Stimulated activated CD8-positive, alpha-beta memory T cell treated with anti-CD3 and anti-CD28 coated beads, Interleukin-7, amount 100 ng/mL, for 48 hours (primary cell): ENCODE data around the gene LAG3.

Experiments used
- DNase-seq, 2 donors: peaks; one replicate each; pipeline ENCODE4 v3.0.0-alpha.2; 2020; ENCODE audit warnings: low read depth in 1 of 2; ENCODE audit errors: extremely low read depth in 1 of 2

LAG3 gene

GRCh38 chr12:6752921-6753771, 19.2 kb upstream of the LAG3 start, which contains the start of gene MLF2:
Gene MLF2 (minus strand): TSS chr12:6753141. CDS start chr12:6752334, 807 bp downstream.
- DNase-seq: peak; percentile 93 to 98

- DNase-seq: no peak
Observed at GRCh38 chr12:6753772-6754356, 18.5 kb upstream of the LAG3 start.

- no peak for DNase-seq
Observed at GRCh38 chr12:6754411-6754810, 17.9 kb upstream of the LAG3 start.

GRCh38 chr12:6757028-6757690, 15.2 kb upstream of the LAG3 start:
- DNase-seq: no peak

- no peak for DNase-seq
Observed at GRCh38 chr12:6758506-6759095, 13.7 kb upstream of the LAG3 start.

- DNase-seq: no peak
Observed at GRCh38 chr12:6759741-6760140, 12.6 kb upstream of the LAG3 start.

GRCh38 chr12:6763380-6763779, 8.9 kb upstream of the LAG3 start:
- no peak for DNase-seq

- DNase-seq: peak in 1 of 2 donors; percentile 65
Observed at GRCh38 chr12:6764011-6764828, 8.1 kb upstream of the LAG3 start.

GRCh38 chr12:6765048-6765633, 7.2 kb upstream of the LAG3 start:
- no peak for DNase-seq

- DNase-seq: no peak
Observed at GRCh38 chr12:6765634-6766581, 6.4 kb upstream of the LAG3 start, which contains the start of gene PTMS. Gene PTMS (plus strand): TSS chr12:6766363. CDS start chr12:6766706, 343 bp downstream.

GRCh38 chr12:6766651-6767349, 5.5 kb upstream of the LAG3 start:
- no peak for DNase-seq

- no peak for DNase-seq
Observed at GRCh38 chr12:6767353-6768319, 4.7 kb upstream of the LAG3 start.

GRCh38 chr12:6768437-6768914, 3.8 kb upstream of the LAG3 start:
- no peak for DNase-seq

- no peak for DNase-seq
Observed at GRCh38 chr12:6768990-6769389, 3.3 kb upstream of the LAG3 start.

- no peak for DNase-seq
Observed at GRCh38 chr12:6769666-6770065, 2.7 kb upstream of the LAG3 start.

- no peak for DNase-seq
Observed at GRCh38 chr12:6770094-6770493, 2.2 kb upstream of the LAG3 start.

GRCh38 chr12:6770600-6770999, 1.7 kb upstream of the LAG3 start:
- no peak for DNase-seq
